K562 treated with DMSO at 1 percent for 48 hours (cell line): ENCODE results near the gene CRTAP. TPM values are rescaled to one million over a fixed set of nuclear protein-coding genes. Genes with fewer than 3 reads are reported as not detected.

ENCODE experiments used
- total RNA-seq: library from RNA; unstranded; fragments of 300-600 nt; gene quantifications from 2 replicates; pipeline ENCODE4 v1.2.3, GENCODE V29; 2022; ENCODE audit warnings: low replicate concordance; ENCODE audit errors: extremely low read depth

Gene CRTAP
- not detected in 2 replicates for total RNA-seq

DNA sequence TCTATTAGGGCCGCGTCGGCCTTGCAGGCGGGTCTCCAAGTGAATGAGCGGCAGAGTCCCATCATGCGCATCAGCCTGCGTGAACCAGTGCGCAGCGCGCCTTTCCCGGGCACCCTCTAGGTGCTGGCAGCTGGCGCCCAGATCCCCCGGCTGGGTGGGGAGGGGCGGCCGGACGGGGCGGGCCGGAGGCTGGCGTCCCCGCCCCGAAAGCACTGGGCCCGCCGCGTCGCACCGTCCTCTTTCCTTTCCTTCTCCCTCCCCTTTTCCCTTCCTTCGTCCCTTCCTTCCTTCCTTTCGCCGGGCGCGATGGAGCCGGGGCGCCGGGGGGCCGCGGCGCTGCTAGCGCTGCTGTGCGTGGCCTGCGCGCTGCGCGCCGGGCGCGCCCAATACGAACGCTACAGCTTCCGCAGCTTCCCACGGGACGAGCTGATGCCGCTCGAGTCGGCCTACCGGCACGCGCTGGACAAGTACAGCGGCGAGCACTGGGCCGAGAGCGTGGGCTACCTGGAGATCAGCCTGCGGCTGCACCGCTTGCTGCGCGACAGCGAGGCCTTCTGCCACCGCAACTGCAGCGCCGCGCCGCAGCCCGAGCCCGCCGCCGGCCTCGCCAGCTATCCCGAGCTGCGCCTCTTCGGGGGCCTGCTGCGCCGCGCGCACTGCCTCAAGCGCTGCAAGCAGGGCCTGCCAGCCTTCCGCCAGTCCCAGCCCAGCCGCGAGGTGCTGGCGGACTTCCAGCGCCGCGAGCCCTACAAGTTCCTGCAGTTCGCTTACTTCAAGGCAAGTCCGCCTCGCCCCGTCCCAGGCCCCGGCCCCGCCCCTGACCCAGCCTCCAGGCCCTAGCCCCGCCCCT, at the start of gene CRTAP:
Gene CRTAP (plus strand): TSS at position 243 of the 850 bp plus-strand sequence. CDS start 64 bp downstream, at position 307.

Other genes starting within 250 kb of the CRTAP start
- not detected in 2 replicates for gene CCR4, start 162.4 kb upstream of the CRTAP start, total RNA-seq
- not detected in 2 replicates for gene GLB1, start 16.9 kb upstream of the CRTAP start, total RNA-seq
- not detected in 2 replicates for gene TMPPE, start 16.9 kb upstream of the CRTAP start, total RNA-seq
- gene SUSD5, start 104.8 kb downstream of the CRTAP start, total RNA-seq: not detected in 2 replicates
- not detected in 2 replicates for gene FBXL2, start 163.4 kb downstream of the CRTAP start, total RNA-seq